Measurements from ENCODE around the gene RALB. TPM values are rescaled to one million over a fixed set of nuclear protein-coding genes. Genes with fewer than 3 reads are reported as not detected.

Gene RALB
- total RNA-seq, 1 experiment from 2014 or later: 24.6 TPM

DNA sequence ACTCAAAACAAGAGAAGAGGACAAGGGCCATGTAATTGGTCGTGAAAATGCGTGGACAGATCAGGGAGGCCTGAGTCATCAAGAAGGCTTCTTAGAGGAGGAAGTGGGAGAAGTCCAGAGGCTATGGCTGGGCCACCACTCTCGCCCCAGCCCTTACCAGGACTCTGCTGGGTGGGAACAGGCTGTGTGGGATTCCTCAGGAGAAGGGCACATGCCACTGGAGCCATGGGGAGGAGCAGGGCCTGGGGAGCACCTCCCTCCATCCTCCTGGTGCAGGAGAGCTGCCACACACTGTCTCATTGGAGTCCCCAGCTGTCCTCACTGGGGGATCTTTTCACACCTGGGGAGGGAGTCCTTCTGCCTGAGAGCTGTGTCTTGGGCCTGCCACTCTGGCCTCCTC, 9.4 kb upstream of the RALB start:
- Histone ChIP-seq H3K14ac (ENCODE audit: insufficient read depth, low read length) (no peak overlapping the region), H3K23ac (ENCODE audit: insufficient read length, low read depth, low read length) (no peak overlapping the region), H2AK5ac (ENCODE audit: insufficient read length, low read length) (no peak overlapping the region), H3K4me1 (ENCODE audit: insufficient read depth, low read length) (peaks cover 9% of the 10 kb centered on the region), H3K23me2 (ENCODE audit: insufficient read length, low read depth, low read length, poor library complexity, severe bottlenecking) (peaks cover 4% of the 10 kb centered on the region), H3K4me2 (ENCODE audit: insufficient read depth, insufficient read length, low read length) (no peak overlapping the region), H3K79me2 (ENCODE audit: insufficient read depth, low read length) (no peaks in the 10 kb centered on the region), H4K5ac (ENCODE audit: insufficient read length, low read depth, low read length) (no peak overlapping the region), H3K27me3 (ENCODE audit: insufficient read depth, low read length) (no peaks in the 10 kb centered on the region; the same call in 1 of the 2 replicates), H3T11ph (ENCODE audit: low read length) (no peak overlapping the region), H3K9me3 (ENCODE audit: control insufficient read depth, low read depth, low read length) (no peaks in the 10 kb centered on the region), H4K8ac (replicated peaks; ENCODE audit: insufficient read length, low read depth, low read length) (no peak overlapping the region), H3K4ac (ENCODE audit: low read depth, low read length) (no peak overlapping the region), H2BK5ac (ENCODE audit: insufficient read length, low read length) (no peak overlapping the region), H2BK20ac (ENCODE audit: low read depth, low read length, poor library complexity, severe bottlenecking) (no peak overlapping the region), H4K20me1 (ENCODE audit: control insufficient read depth, insufficient read depth, insufficient read length) (no peaks in the 10 kb centered on the region), H3K9ac (ENCODE audit: extremely low read depth, insufficient read length, low read length) (no peak overlapping the region), H2BK12ac (ENCODE audit: insufficient read length, low read depth, low read length) (no peak overlapping the region), H2BK15ac (ENCODE audit: low read depth, low read length) (no peak overlapping the region), H3K79me1 (ENCODE audit: insufficient read depth, low read depth, low read length, poor library complexity, severe bottlenecking) (no peaks in the 10 kb centered on the region), H3K56ac (ENCODE audit: insufficient read length, low read depth, low read length) (no peak overlapping the region), H2AFZ (ENCODE audit: low read length) (no peak overlapping the region), H2BK120ac (ENCODE audit: low read depth, low read length, poor library complexity, severe bottlenecking) (no peak overlapping the region), H3K18ac (ENCODE audit: insufficient read length, low read depth, low read length) (no peak overlapping the region), H4K91ac (ENCODE audit: insufficient read length, low read depth, low read length) (no peak overlapping the region), H3K27ac (ENCODE audit: insufficient read length, low read depth, low read length) (no peak overlapping the region)
- H3K9me3 Mint-ChIP-seq: peaks cover 0 to 4% of the 10 kb centered on the region in 2 experiments; a peak in 1 of 5 replicates
- H3K36me3 Mint-ChIP-seq (ENCODE audit: insufficient read depth in 1 of 3, low read depth in 3 of 3): no peaks in the 10 kb centered on the region; a peak in 1 of 7 replicates
- TF ChIP-seq, protein P1, sequence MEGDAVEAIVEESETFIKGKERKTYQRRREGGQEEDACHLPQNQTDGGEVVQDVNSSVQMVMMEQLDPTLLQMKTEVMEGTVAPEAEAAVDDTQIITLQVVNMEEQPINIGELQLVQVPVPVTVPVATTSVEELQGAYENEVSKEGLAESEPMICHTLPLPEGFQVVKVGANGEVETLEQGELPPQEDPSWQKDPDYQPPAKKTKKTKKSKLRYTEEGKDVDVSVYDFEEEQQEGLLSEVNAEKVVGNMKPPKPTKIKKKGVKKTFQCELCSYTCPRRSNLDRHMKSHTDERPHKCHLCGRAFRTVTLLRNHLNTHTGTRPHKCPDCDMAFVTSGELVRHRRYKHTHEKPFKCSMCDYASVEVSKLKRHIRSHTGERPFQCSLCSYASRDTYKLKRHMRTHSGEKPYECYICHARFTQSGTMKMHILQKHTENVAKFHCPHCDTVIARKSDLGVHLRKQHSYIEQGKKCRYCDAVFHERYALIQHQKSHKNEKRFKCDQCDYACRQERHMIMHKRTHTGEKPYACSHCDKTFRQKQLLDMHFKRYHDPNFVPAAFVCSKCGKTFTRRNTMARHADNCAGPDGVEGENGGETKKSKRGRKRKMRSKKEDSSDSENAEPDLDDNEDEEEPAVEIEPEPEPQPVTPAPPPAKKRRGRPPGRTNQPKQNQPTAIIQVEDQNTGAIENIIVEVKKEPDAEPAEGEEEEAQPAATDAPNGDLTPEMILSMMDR (conservative IDR thresholded peaks at IDR 0.05): no peak
- H3K27ac Mint-ChIP-seq: no peak overlapping the region
- peaks cover 26% of the 10 kb centered on the region for H3K27me3 Mint-ChIP-seq (ENCODE audit: low read depth)
- no peak for DNase-seq
- no peak overlapping the region for H3K4me3 Mint-ChIP-seq
- peaks cover 59 to 63% of the 10 kb centered on the region in 2 experiments for H3K4me1 Mint-ChIP-seq
- WGBS (ENCODE audit: extremely low coverage, insufficient read length, low lambda C conversion rate): no CpG with 5 or more reads among the region's 3 CpGs

All from H9 (cell line).